Ishikawa (cell line): ENCODE results near the gene BANF2.

Source experiments
- CEBPB ChIP-seq: IDR thresholded peaks from 2 replicates; pipeline ENCODE4 v1.6.1; 2012
- CREB1 ChIP-seq: IDR thresholded peaks from 2 replicates; pipeline ENCODE4 v1.6.1; 2012; ENCODE audit warnings: low read depth
- EGR1 ChIP-seq: IDR thresholded peaks from 2 replicates; pipeline ENCODE4 v1.6.1; 2012
- EP300 ChIP-seq: IDR thresholded peaks from 2 replicates; pipeline ENCODE4 v1.6.1; 2012; ENCODE audit warnings: borderline replicate concordance
- FOXM1 ChIP-seq: IDR thresholded peaks from 2 replicates; pipeline ENCODE4 v1.6.1; 2012; ENCODE audit warnings: low read depth, borderline replicate concordance
- NFIC ChIP-seq: IDR thresholded peaks from 2 replicates; pipeline ENCODE4 v1.6.1; 2012
- RAD21 ChIP-seq: IDR thresholded peaks from 2 replicates; pipeline ENCODE4 v1.6.1; 2012; ENCODE audit warnings: low read depth
- TAF1 ChIP-seq: IDR thresholded peaks from 2 replicates; pipeline ENCODE4 v1.6.1; 2012; ENCODE audit warnings: low read depth, mild to moderate bottlenecking
- TCF12 ChIP-seq: IDR thresholded peaks from 2 replicates; pipeline ENCODE4 v1.6.1; 2012; ENCODE audit warnings: low read depth
- TEAD4 ChIP-seq: IDR thresholded peaks from 2 replicates; pipeline ENCODE4 v1.6.1; 2012
- YY1 ChIP-seq: IDR thresholded peaks from 2 replicates; pipeline ENCODE4 v1.6.1; 2012; ENCODE audit warnings: low read depth
- ZBTB7A ChIP-seq: IDR thresholded peaks from 2 replicates; pipeline ENCODE4 v1.6.1; 2012; ENCODE audit warnings: low read depth
- TF ChIP-seq, protein P1 (sequence below): IDR thresholded peaks from 2 replicates; pipeline ENCODE4 v1.6.1; 2012
- TF ChIP-seq, protein P2 (sequence below): IDR thresholded peaks from 2 replicates; pipeline ENCODE4 v1.6.1; 2012; ENCODE audit warnings: low read depth, mild to moderate bottlenecking

DNA sequence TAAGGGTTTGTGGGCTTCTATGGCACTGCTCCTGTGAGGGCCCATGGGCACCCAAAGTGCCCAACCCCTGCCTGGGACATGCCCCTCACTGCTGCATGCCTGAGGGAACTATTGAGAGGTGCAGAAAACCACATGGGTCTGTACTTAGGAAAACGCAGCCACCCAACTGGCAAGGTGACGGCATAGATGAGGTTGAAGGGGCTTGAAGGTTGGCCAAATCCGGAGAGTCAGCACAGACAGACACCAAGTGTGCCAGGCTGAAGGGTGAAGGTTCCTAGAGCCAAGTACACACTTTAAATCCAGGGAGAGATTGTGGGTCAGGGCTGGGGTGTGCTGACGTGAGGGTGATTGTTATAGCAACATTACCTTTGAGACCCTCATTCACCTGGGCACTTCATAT is 6.2 kb downstream of the BANF2 start:
- TF ChIP-seq, protein P1, sequence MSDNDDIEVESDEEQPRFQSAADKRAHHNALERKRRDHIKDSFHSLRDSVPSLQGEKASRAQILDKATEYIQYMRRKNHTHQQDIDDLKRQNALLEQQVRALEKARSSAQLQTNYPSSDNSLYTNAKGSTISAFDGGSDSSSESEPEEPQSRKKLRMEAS: no peak
- TF ChIP-seq TCF12 (no peak), EP300 (no peak), YY1 (no peak), TEAD4 (no peak), RAD21 (no peak), CEBPB (no peak), EGR1 (no peak), CREB1 (no peak), TAF1 (no peak), ZBTB7A (no peak), FOXM1 (no peak), NFIC (no peak)
- TF ChIP-seq, protein P2, sequence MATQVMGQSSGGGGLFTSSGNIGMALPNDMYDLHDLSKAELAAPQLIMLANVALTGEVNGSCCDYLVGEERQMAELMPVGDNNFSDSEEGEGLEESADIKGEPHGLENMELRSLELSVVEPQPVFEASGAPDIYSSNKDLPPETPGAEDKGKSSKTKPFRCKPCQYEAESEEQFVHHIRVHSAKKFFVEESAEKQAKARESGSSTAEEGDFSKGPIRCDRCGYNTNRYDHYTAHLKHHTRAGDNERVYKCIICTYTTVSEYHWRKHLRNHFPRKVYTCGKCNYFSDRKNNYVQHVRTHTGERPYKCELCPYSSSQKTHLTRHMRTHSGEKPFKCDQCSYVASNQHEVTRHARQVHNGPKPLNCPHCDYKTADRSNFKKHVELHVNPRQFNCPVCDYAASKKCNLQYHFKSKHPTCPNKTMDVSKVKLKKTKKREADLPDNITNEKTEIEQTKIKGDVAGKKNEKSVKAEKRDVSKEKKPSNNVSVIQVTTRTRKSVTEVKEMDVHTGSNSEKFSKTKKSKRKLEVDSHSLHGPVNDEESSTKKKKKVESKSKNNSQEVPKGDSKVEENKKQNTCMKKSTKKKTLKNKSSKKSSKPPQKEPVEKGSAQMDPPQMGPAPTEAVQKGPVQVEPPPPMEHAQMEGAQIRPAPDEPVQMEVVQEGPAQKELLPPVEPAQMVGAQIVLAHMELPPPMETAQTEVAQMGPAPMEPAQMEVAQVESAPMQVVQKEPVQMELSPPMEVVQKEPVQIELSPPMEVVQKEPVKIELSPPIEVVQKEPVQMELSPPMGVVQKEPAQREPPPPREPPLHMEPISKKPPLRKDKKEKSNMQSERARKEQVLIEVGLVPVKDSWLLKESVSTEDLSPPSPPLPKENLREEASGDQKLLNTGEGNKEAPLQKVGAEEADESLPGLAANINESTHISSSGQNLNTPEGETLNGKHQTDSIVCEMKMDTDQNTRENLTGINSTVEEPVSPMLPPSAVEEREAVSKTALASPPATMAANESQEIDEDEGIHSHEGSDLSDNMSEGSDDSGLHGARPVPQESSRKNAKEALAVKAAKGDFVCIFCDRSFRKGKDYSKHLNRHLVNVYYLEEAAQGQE: no peak
